HG03066 (cell line): Measurements from ENCODE around the gene ZNF423.

Source experiments
- ATAC-seq: cut with Tn5 transposase; IDR thresholded peaks from one replicate; pipeline ENCODE4 v1.9.1; 2021; ENCODE audit warnings: low read depth; ENCODE audit not compliant: unreplicated experiment

The ZNF423 gene

DNA sequence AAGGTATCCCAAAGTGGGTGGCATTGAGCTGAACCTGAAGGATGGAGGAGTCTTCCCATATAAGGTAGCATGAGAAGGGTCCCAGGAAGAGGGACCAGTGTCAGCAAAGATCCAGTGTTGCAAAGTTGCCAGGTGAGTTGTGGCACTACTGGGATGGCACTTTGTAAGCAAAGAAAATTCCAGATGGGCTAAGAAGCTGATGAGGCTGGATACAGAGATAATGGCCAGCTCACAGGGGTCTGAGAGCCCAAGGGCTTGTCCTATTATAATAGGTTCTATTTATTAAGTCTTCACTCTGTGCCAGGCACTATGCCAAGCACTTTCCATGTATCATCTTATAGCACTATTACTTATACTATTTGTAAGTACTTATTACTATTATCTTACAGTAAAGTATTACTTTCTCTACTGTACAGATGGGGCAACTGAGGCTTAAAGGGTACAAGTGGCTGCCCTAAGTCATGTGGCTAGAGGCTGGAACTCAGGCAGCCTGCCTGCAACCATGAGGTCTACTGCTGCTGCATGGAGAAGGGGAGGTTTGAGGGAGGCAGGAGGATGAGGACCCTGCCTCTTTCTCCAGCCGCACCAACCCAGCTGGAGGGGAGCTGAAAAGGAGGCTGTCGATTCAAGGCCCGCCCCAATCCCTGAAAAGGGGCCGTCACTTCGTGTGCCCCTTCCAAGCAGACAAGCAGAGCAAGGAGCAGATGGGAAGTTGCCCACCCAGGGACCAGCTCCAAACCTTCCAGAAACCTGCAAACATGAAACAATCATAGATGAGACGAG lies 395.8 kb downstream of the ZNF423 start:
- no peak for ATAC-seq

DNA sequence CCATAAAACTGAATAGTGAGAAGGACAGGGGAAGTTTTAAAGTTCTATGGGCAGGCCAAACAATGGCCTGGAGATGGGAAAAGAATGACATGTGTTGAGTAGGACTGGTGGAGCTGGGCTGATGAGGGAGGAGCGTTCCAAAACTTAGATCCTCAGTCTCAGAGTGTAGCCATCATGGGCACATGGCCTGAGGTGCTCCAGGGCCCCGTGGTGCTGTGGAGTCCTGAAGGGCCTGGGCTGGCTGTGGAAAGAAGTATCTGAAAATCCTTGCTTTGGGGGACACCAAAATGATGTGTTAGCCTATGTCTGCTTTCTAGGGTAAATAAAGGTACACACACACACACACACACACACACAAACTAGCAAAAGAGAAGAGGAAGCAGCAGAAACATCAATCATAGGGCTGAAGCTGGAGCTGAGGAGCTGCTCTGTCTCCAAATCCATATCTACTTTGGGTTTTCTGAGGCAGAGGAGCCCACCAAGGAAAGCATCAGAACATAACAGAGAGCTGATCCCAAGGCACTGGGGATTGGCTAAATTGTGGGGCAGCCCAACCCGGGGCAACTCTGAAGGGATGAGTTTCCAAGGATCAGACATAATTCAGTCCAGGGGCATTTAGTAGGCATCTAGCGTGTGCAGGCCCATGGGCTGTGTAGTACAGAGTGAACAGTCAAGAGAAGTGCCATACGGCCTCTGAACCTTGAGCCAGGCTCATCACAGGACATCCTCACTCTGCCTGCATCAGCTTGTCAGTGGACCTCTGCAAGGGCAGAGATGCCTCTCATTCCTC lies 397.1 kb downstream of the ZNF423 start:
- no peak for ATAC-seq

DNA sequence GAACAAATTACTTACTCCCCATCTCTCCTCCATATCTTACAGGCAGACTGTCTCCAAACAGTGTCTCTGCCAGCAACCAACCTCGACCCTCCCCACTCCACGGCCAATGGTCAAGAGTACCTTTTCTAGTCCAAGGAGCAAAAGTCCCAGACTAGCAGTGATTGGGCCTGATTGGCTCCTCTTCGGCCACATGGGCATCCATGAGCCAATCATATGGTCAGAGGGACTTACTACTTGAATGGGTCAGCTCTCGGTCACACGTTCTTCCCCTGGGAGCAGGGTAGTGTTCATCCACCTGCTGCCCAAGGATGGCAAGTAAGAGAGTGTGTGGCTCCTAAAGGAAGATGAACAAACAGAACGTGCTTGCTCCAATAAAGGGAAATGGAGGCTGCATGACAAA lies 397.7 kb downstream of the ZNF423 start:
- no peak for ATAC-seq

- no peak for ATAC-seq
Measured at GRCh38 chr16:49457196-49457595, 398.7 kb downstream of the ZNF423 start.

- no peak for ATAC-seq
Measured at GRCh38 chr16:49456763-49457162, 399.1 kb downstream of the ZNF423 start.

DNA sequence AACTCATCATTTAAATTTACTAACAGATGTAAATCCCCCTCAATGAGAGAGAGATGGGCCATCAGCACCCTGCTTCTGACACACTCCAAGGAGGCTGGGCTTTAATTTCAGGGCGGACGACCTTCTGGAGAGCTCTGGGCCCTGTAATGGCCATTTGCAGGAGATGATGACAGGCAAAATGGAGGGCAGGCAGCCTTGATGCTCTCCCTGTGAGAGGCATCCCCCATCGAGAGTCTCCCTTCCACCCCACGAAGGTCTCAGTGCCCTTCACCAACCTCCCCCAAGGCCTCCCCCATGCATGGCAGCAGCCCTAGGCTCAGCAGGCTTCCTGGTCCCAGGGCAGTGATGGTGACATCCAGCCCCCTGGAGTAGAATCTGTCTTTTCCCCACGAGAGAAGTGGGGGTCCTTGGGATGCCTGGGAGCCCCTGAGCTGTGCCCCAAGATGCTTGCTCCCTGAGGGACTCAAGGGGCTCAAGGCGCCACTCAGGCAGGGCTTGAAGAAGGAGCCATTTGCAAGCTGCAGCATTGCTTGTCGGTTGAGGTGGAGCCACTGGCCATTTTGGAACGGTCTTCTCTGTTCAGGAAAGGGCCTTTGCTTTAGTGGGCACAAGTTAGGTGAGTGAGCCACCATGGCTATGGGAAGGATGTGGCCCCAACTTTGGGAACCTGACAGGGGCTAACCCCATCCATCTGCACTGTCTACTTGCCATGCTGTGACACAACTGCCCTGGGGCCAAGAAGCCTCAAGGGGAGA lies 399.7 kb downstream of the ZNF423 start:
- ATAC-seq: no peak

- ATAC-seq: no peak
Measured at GRCh38 chr16:49455181-49455990, 400.5 kb downstream of the ZNF423 start.

GRCh38 chr16:49454426-49455180 lies 401.3 kb downstream of the ZNF423 start:
- ATAC-seq: no peak

DNA sequence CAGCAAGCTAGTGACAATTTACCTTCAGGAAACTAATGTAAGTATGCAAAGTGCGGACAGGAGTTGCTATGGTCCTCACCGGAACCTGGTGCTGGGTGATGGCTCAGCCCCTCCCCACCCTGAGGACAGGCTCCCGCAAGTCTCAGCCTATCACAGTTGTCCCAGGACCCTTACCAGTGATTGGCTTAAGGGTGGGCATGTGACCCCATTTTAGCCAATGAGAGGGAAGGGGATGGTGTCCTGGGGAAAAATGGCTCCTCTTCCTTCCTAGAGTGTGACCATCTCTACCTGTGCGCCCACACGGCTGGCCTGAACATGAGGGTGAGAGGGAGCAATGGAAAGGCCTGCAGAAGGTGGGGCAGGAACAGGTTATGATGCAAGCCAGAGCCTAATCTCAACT lies 401.9 kb downstream of the ZNF423 start:
- ATAC-seq: no peak

GRCh38 chr16:49453021-49453420 lies 402.9 kb downstream of the ZNF423 start:
- no peak for ATAC-seq

GRCh38 chr16:49452578-49452977 lies 403.3 kb downstream of the ZNF423 start:
- no peak for ATAC-seq

GRCh38 chr16:49452108-49452507 lies 403.8 kb downstream of the ZNF423 start:
- ATAC-seq: no peak

- no peak for ATAC-seq
Measured at GRCh38 chr16:49446805-49447204, 409.1 kb downstream of the ZNF423 start.

DNA sequence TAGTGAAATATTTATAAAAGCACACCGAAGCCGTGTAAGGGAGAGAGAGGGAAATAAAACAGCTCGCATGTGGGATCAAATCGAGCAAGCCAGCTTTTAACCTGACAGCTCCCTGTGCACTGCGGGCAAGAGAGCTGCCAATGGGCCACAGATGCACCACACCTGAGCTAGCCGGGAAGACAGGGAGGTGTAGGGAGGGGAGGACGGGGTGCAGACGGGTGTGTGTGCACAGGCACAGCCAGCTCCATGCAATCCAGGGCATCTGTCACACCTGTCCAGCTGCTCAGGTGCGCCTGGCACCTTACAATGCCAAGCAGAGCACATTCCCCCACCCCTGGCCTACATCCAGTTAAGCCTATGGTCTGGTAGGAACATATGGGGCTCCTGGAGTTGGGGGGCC lies 412.3 kb downstream of the ZNF423 start:
- no peak for ATAC-seq

- no peak for ATAC-seq
Measured at GRCh38 chr16:49442805-49443204, 413.1 kb downstream of the ZNF423 start.

DNA sequence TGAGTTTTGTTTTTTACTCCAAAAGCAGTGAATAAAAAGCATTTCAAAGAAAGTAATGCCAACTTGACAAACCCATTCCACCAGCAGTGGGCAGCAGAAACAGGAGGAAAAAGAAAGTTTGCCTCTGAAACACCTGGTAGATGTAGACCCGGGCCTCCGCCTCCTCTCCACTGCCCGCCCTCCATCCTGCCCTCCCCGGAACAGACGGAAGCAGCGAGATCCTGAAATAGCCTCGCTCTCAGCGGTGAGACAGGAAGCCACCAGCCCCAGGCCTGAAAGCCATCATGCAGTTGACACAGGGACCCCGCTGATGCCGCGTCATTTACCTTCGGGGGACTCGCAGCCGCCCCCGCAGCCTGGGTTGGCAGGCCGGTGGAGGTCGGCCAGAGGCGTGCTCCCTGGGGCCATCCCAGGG lies 414.5 kb downstream of the ZNF423 start:
- ATAC-seq: peak; percentile 97

DNA sequence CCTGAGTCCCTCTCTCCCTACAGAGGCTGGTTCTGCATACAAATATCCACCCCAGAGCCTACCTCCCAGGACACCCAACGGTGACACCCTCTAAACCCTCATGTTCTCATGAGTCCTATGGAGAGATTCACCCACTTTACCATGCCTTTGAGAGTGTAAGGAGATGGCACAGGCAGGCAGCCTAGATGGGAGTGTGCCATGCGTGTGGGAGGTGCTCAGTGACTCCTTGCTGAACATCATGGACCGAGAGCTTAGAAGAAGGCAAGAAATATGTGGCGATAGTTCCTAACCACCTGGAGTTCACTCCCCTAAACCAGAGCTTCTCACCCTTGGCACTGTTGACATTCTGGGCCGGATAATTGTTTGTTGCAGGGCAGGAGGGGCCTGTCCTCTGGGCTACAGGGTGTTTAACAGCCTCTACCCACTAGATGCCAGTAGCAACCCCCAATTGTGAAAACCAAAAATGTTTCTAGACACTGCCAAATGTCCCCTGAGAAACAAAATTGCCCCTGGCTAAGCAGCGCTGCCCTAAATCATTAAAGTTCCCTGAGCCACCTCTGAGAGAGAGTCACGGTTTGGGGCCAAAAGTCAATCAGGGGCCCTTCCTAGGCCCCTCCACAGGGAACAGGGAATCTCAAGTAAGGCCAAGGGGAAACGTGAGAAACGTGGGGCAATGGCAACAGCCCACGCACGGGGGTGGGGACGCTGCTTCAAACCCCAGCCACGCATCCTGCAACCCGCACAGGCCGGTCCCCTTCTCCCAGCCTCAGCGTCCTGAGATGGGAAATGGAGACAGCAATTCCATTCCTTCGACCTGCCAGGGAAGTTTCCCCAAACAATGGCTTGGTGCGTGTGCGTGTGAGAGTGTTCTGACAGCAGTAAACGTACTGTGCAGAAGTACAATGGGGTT lies 415.5 kb downstream of the ZNF423 start:
- ATAC-seq: no peak

DNA sequence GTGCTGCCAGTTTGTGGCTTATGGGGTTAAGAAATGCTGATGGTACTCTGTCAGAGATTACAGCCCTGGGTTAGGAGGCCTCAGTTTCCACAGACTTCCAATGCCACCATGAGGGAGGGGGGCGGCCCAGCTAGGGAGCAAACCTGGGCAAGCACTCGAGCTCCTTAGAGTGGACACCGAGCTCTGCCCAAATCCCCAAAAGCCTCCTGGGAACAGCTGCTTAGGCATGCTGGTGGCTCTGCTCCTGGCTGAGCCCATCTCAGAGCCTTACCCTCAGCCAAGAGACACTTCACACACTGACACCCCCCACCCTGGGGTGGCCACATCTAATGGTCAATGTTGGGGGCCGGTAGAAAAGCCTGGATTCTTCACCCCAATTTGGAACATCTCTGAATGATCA lies 416.2 kb downstream of the ZNF423 start:
- no peak for ATAC-seq

DNA sequence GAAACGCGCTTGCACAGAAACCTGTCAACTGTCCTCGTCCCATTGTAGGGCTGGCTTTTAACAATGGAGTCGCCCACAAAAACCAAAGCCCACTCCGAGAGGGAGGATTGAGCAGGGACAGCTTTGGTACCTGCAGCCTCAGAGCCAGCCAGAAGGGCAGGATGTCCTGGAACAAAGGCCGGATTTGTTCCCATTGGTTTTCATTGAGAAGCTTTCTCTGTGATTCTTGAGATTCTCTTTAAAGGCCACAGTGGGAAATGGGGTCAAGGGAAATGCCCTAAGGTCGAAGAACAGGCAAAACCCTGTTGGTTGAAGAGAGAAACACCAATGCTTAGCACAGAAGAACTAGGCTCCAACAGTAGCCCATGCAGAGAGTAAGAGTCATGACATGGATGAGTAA lies 416.9 kb downstream of the ZNF423 start:
- ATAC-seq: no peak
